HL-60 (cell line): Measurements from ENCODE around the gene ME2.

Source experiments
- DNase-seq, 2 experiments: peaks; one replicate each; pipeline ENCODE4 v3.0.0-alpha.2; 2010 to 2020; ENCODE audit warnings: low read depth in 1 of 2, low spot score in 1 of 2
- H3K27ac ChIP-seq: fragments of 250-450 bp; sonication (Bioruptor Pico); replicated peaks from 2 replicates; pipeline ENCODE4 v1.5.1; 2020; ENCODE audit warnings: mild to moderate bottlenecking, moderate library complexity
- H3K27me3 ChIP-seq: fragments of 250-450 bp; sonication (Bioruptor Pico); 2 replicates; pipeline ENCODE4 v1.5.1; 2021; ENCODE audit warnings: mild to moderate bottlenecking, moderate library complexity; ENCODE audit not compliant: insufficient read depth, poor library complexity, severe bottlenecking
- H3K4me3 ChIP-seq: replicated peaks from 2 replicates; pipeline ENCODE4 v1.5.1; 2011; ENCODE audit warnings: mild to moderate bottlenecking, control low read depth, low read length; ENCODE audit not compliant: insufficient read depth
- CTCF ChIP-seq: IDR thresholded peaks from one replicate; pipeline ENCODE4 v1.5.1; 2011; ENCODE audit warnings: low read length, control low read depth, inconsistent platforms; ENCODE audit not compliant: insufficient read depth
- GABPA ChIP-seq: IDR thresholded peaks from 2 replicates; pipeline ENCODE4 v1.6.1; 2012; ENCODE audit warnings: low read depth
- POLR2AphosphoS5 ChIP-seq: IDR thresholded peaks from 2 replicates; pipeline ENCODE4 v1.6.1; 2012; ENCODE audit warnings: low read depth
- REST ChIP-seq: IDR thresholded peaks from 2 replicates; pipeline ENCODE4 v1.6.1; 2012; ENCODE audit warnings: low read depth; ENCODE audit not compliant: insufficient replicate concordance
- SPI1 ChIP-seq: IDR thresholded peaks from 2 replicates; pipeline ENCODE4 v1.6.1; 2012; ENCODE audit warnings: low read depth, mild to moderate bottlenecking, borderline replicate concordance

Gene ME2

GRCh38 chr18:50953822-50954221, 74.9 kb downstream of the ME2 start:
- no peaks in the 10 kb centered on the region for H3K27me3 ChIP-seq
- no peak for TF ChIP-seq SPI1
- TF ChIP-seq REST, result no peak
- TF ChIP-seq POLR2AphosphoS5, result no peak
- no peak for TF ChIP-seq CTCF
- no peak for TF ChIP-seq GABPA
- H3K27ac ChIP-seq, result no peak overlapping the region
- no peak overlapping the region for H3K4me3 ChIP-seq
- DNase-seq, result no peak

- no peak overlapping the region for H3K27ac ChIP-seq
Measured at GRCh38 chr18:50955253-50955652, 76.3 kb downstream of the ME2 start.

GRCh38 chr18:50956116-50956515, 77.2 kb downstream of the ME2 start:
- H3K4me3 ChIP-seq, result no peak overlapping the region
- DNase-seq, result no peak
- TF ChIP-seq REST, result no peak
- TF ChIP-seq CTCF, result no peak
- TF ChIP-seq POLR2AphosphoS5, result no peak
- no peak for TF ChIP-seq SPI1
- no peak for TF ChIP-seq GABPA
- H3K27me3 ChIP-seq, result no peaks in the 10 kb centered on the region
- H3K27ac ChIP-seq, result no peak overlapping the region

More at GRCh38 chr18:50955253-50955652, 76.3 kb downstream of the ME2 start:
- H3K4me3 ChIP-seq, result no peak overlapping the region
- TF ChIP-seq GABPA, result no peak
- TF ChIP-seq CTCF, result no peak
- TF ChIP-seq POLR2AphosphoS5, result no peak
- TF ChIP-seq REST, result no peak
- no peak for TF ChIP-seq SPI1
- no peaks in the 10 kb centered on the region for H3K27me3 ChIP-seq
- DNase-seq, result no peak
